NT2/D1 (cell line): ENCODE data around the gene SLC6A2.

Experiments used
- SUZ12 ChIP-seq: IDR thresholded peaks from 2 replicates; pipeline ENCODE4 v1.6.1; 2011; ENCODE audit not compliant: insufficient read length, insufficient read depth; ENCODE audit errors: extremely low read depth
- YY1 ChIP-seq: IDR thresholded peaks from 2 replicates; pipeline ENCODE4 v1.6.1; 2011; ENCODE audit not compliant: insufficient read length, insufficient read depth

DNA sequence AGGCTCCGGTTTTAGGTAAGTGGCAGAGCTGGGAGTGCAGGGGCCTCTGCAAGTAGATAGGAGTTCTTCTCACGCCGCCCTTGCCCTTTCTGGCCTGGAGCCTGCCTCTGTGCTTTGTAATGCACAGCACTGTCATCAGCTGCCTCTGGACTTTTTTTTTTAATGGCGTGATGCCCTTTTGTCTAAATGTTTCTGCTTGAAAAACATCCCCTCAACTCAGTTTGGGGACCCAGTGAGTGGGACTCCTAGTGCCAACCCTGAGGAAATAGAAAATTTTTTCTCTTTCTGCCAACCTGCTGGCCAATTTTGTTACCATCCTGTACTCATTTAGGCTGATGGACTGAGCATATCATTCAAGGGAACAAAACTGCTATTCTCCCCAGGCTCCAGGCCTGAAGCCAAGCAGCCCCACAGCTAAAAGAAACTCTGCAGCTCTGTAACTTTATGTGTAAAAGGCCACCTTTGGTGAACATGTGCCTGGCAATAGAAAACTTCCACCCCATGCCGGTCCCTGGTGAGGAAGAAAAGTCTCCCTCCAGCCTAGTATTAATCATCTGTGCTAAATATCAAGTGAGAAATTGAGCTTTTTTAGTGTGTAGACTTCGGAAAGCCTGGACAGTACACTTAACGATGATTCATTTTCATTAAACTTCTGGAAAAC is 22.5 kb downstream of the SLC6A2 start:
- TF ChIP-seq YY1: no peak
- TF ChIP-seq SUZ12: no peak
